HG03575 (cell line): ENCODE data around the gene TMED9.
"Not testable (repeated sequence)": the region's sequence is repeated elsewhere in the genome, so short reads cannot be mapped to it uniquely, and the experiment has no call there.

Experiments used
- ATAC-seq: cut with Tn5 transposase; IDR thresholded peaks from one replicate; pipeline ENCODE4 v1.9.1; 2021; ENCODE audit not compliant: unreplicated experiment, insufficient number of reproducible peaks, low FRiP score; ENCODE audit errors: extremely low read depth

TMED9 gene

GRCh38 chr5:177630186-177630585, 38.2 kb downstream of the TMED9 start:
- not testable (repeated sequence) for ATAC-seq

- ATAC-seq = not testable (repeated sequence)
Measured at GRCh38 chr5:177634912-177635311, 42.9 kb downstream of the TMED9 start.

GRCh38 chr5:177645462-177645861, 53.5 kb downstream of the TMED9 start:
- not testable (repeated sequence) for ATAC-seq
